Body of pancreas (tissue), 4 donors: ENCODE data around the gene NEUROG3. TPM values are rescaled to one million over a fixed set of nuclear protein-coding genes. Genes with fewer than 3 reads are reported as not detected.

Experiments
- ATAC-seq: fragments of 150-250 bp; one replicate; pipeline ENCODE4 v1.9.1; 2016
- DNase-seq, 4 donors: peaks; one replicate each; pipeline ENCODE4 v3.0.0-alpha.2; 2019
- H3K27ac ChIP-seq, 4 donors: fragments of 200-600 bp; sonication (generic); 1 replicate in 3 of 4; 2 replicates in 1 of 4; pipeline versions ENCODE4 v1.5.1 to v1.6.1; 2016 to 2019; ENCODE audit warnings: mild to moderate bottlenecking in 1 of 4, mixed read lengths in 1 of 4, moderate library complexity in 1 of 4
- H3K27me3 ChIP-seq, 2 donors: fragments of 200-600 bp; sonication (generic); one replicate each; pipeline ENCODE4 v1.6.0; 2016; ENCODE audit warnings: mild to moderate bottlenecking in 1 of 2
- H3K36me3 ChIP-seq, 2 donors: fragments of 200-600 bp; sonication (generic); replicated peaks in 1 of 2; 2 replicates each; pipeline ENCODE4 v1.5.1; 2016; ENCODE audit warnings: low read depth in 2 of 2; ENCODE audit not compliant: insufficient read depth in 1 of 2
- H3K4me1 ChIP-seq: fragments of 200-600 bp; sonication (generic); one replicate; pipeline ENCODE4 v1.6.0; 2016
- H3K4me3 ChIP-seq, 2 donors: fragments of 200-600 bp; sonication (generic); 1 replicate in 1 of 2; 2 replicates in 1 of 2; pipeline ENCODE4 v1.5.1; 2016 to 2019
- H3K9me3 ChIP-seq, 3 donors: fragments of 200-600 bp; sonication (generic); 1 replicate in 2 of 3; 2 replicates in 1 of 3; pipeline ENCODE4 v1.5.1; 2016
- CTCF ChIP-seq, 7 experiments: fragments of 450-650 bp in 4 of 7; fragments of 200-600 bp in 3 of 7; sonication (generic) in 3 of 7; IDR thresholded peaks; one replicate each; pipeline ENCODE4 v1.5.1; 2016 to 2019; ENCODE audit warnings: antibody characterized with exemption in 7 of 7
- POLR2A ChIP-seq, 3 donors: fragments of 450-650 bp; IDR thresholded peaks; one replicate each; pipeline ENCODE4 v1.6.1; 2016; ENCODE audit warnings: antibody characterized with exemption in 3 of 3, mild to moderate bottlenecking in 2 of 3
- WGBS, 2 donors: methylation state at CpG; one replicate each; pipeline ENCODE4 v1.1.5; 2017; 5-methylcytosine and 5-hydroxymethylcytosine counted together
- intact Hi-C: fragments of 100-400 bp; cut with DNase I; formaldehyde crosslinking; loops from one replicate; pipeline ENCODE4 v1.15.1; 2023
- total RNA-seq, 2 donors: library from RNA; depleted of rRNA; stranded (reverse); fragments of >200 nt; gene quantifications; one replicate each; pipeline ENCODE4 v1.1.0, GENCODE V29; 2016

The NEUROG3 gene
- total RNA-seq, 2 donors from 2014 or later, result not detected

- WGBS, 2 donors, result 47 to 55% methylated on average over 3 of the region's 3 CpGs
- ATAC-seq, result no peak
- DNase-seq, result no peak
- H3K4me1 ChIP-seq, result no peaks in the 10 kb centered on the region
- H3K9me3 ChIP-seq, result no peaks in the 10 kb centered on the region
- H3K36me3 ChIP-seq, result no peaks in the 10 kb centered on the region
- no peak overlapping the region for H3K4me3 ChIP-seq
- intact Hi-C loops, result no loop called here
- no peak for TF ChIP-seq POLR2A (IDR thresholded peaks at IDR 0.05)
- TF ChIP-seq CTCF (IDR thresholded peaks at IDR 0.05), result no peak
- no peak overlapping the region for H3K27ac ChIP-seq
- H3K27me3 ChIP-seq, result no peaks in the 10 kb centered on the region
These were observed 39.6 kb downstream of the NEUROG3 start for GRCh38 chr10:69533658-69534057.

GRCh38 chr10:69527961-69528360 lies 45.3 kb downstream of the NEUROG3 start:
- 89 to 97% methylated on average over 4 to 11 of the region's 11 CpGs for WGBS, 2 donors
- intact Hi-C loops, result no loop called here
- no peak overlapping the region for H3K4me3 ChIP-seq
- DNase-seq (no peak), ATAC-seq (no peak)
- no peaks in the 10 kb centered on the region for H3K4me1 ChIP-seq
- no peaks in the 10 kb centered on the region for H3K27me3 ChIP-seq
- H3K27ac ChIP-seq, result no peak overlapping the region
- H3K36me3 ChIP-seq, result no peaks in the 10 kb centered on the region
- TF ChIP-seq POLR2A (IDR thresholded peaks at IDR 0.05) (no peak), CTCF (IDR thresholded peaks at IDR 0.05) (no peak)
- no peaks in the 10 kb centered on the region for H3K9me3 ChIP-seq

Other genes starting within 250 kb of the NEUROG3 start
- gene TACR2, start 156.5 kb downstream of the NEUROG3 start, total RNA-seq, result under 1 TPM in 1 of 2 donors, not detected in 1; 0.66 TPM
- gene TSPAN15, start 122.0 kb downstream of the NEUROG3 start, total RNA-seq, result 10 to 100 TPM; 20.0 to 32.0 TPM
- gene FAM241B, start 56.8 kb upstream of the NEUROG3 start, total RNA-seq, result 1 to 10 TPM in 1 of 2 donors, under 1 TPM in 1; 0.66 to 1.8 TPM
- 1 to 10 TPM in 1 of 2 donors, not detected in 1; 2.3 TPM for gene COL13A1, start 228.5 kb upstream of the NEUROG3 start, total RNA-seq